RWPE2 (cell line): Measurements from ENCODE around the gene PHACTR1.
"Not testable (repeated sequence)": the region's sequence is repeated elsewhere in the genome, so short reads cannot be mapped to it uniquely, and the experiment has no call there.

Source experiments
- ATAC-seq: fragments of 200-7000 bp; cut with Tn5 transposase; 3 replicates; pipeline ENCODE4 v1.9.1; 2021; ENCODE audit warnings: low read depth
- DNase-seq: peaks from one replicate; pipeline ENCODE4 v3.0.0-alpha.2; 2020; ENCODE audit warnings: low spot score
- H3K27ac ChIP-seq: fragments of 450-650 bp; 2 replicates; pipeline ENCODE4 v1.5.1; 2017; ENCODE audit warnings: mild to moderate bottlenecking; ENCODE audit not compliant: poor library complexity, severe bottlenecking
- H3K27me3 ChIP-seq: fragments of 250-450 bp; sonication (Bioruptor Pico); 2 replicates; pipeline ENCODE4 v1.5.1; 2021; ENCODE audit warnings: mild to moderate bottlenecking, moderate library complexity; ENCODE audit not compliant: insufficient read depth, poor library complexity, severe bottlenecking
- H3K36me3 ChIP-seq: fragments of 250-450 bp; sonication (Bioruptor Pico); 2 replicates; pipeline ENCODE4 v1.5.1; 2020; ENCODE audit warnings: low read depth, mild to moderate bottlenecking, moderate library complexity
- H3K4me1 ChIP-seq: fragments of 250-450 bp; sonication (Bioruptor Pico); 2 replicates; pipeline ENCODE4 v1.5.1; 2021; ENCODE audit warnings: mild to moderate bottlenecking, moderate library complexity; ENCODE audit not compliant: insufficient read depth, poor library complexity, severe bottlenecking
- H3K4me3 ChIP-seq: fragments of 250-450 bp; sonication (Bioruptor Pico); 2 replicates; pipeline ENCODE4 v1.5.1; 2021; ENCODE audit warnings: mild to moderate bottlenecking, moderate library complexity; ENCODE audit not compliant: severe bottlenecking
- H3K9me3 ChIP-seq: fragments of 250-450 bp; sonication (Bioruptor Pico); 2 replicates; pipeline ENCODE4 v1.5.1; 2021; ENCODE audit warnings: mild to moderate bottlenecking, moderate library complexity; ENCODE audit not compliant: severe bottlenecking
- CTCF ChIP-seq: fragments of 450-650 bp; IDR thresholded peaks from one replicate; pipeline ENCODE4 v1.5.1; 2017; ENCODE audit warnings: mild to moderate bottlenecking, moderate library complexity; ENCODE audit not compliant: poor library complexity, severe bottlenecking

PHACTR1 gene

GRCh38 chr6:12720310-12720709 is 3.7 kb downstream of the PHACTR1 start:
- ATAC-seq (no peak), DNase-seq (no peak)
- Histone ChIP-seq H3K27me3 (peaks cover 29% of the 10 kb centered on the region), H3K27ac (no peak overlapping the region), H3K36me3 (no peaks in the 10 kb centered on the region), H3K9me3 (no peaks in the 10 kb centered on the region), H3K4me3 (no peak overlapping the region), H3K4me1 (peaks cover 4% of the 10 kb centered on the region)
- TF ChIP-seq CTCF: no peak

GRCh38 chr6:12725263-12725662 is 8.7 kb downstream of the PHACTR1 start:
- H3K9me3 ChIP-seq: no peaks in the 10 kb centered on the region
- H3K4me3 ChIP-seq: no peak overlapping the region
- DNase-seq (no peak), ATAC-seq (no peak)
- H3K36me3 ChIP-seq: no peaks in the 10 kb centered on the region
- no peak overlapping the region for H3K27ac ChIP-seq
- no peaks in the 10 kb centered on the region for H3K4me1 ChIP-seq
- TF ChIP-seq CTCF: no peak
- no peaks in the 10 kb centered on the region for H3K27me3 ChIP-seq

GRCh38 chr6:12729467-12729866 is 12.9 kb downstream of the PHACTR1 start:
- H3K4me3 ChIP-seq: no peak overlapping the region
- no peak for DNase-seq
- no peak for TF ChIP-seq CTCF
- H3K27me3 ChIP-seq: no peaks in the 10 kb centered on the region
- no peak overlapping the region for H3K27ac ChIP-seq
- H3K4me1 ChIP-seq: no peaks in the 10 kb centered on the region
- H3K9me3 ChIP-seq: no peaks in the 10 kb centered on the region
- H3K36me3 ChIP-seq: no peaks in the 10 kb centered on the region
- no peak for ATAC-seq

GRCh38 chr6:12730809-12731208 is 14.2 kb downstream of the PHACTR1 start:
- H3K4me3 ChIP-seq, ATAC-seq, H3K27me3 ChIP-seq, H3K27ac ChIP-seq, H3K4me1 ChIP-seq, H3K9me3 ChIP-seq, DNase-seq, H3K36me3 ChIP-seq: not testable (repeated sequence)

- H3K27ac ChIP-seq: no peak overlapping the region
- TF ChIP-seq CTCF: no peak
- ATAC-seq (no peak), DNase-seq (no peak)
- H3K27me3 ChIP-seq: no peaks in the 10 kb centered on the region
- H3K4me1 ChIP-seq: no peaks in the 10 kb centered on the region
- H3K9me3 ChIP-seq: no peaks in the 10 kb centered on the region
- H3K36me3 ChIP-seq: no peaks in the 10 kb centered on the region
- H3K4me3 ChIP-seq: no peak overlapping the region
Measured at GRCh38 chr6:12733876-12734275, 17.3 kb downstream of the PHACTR1 start.
